T-helper 1 cell treated with Interleukin-12 subunit alpha and Interleukin-12 subunit beta and Interleukin-4 antibody, amounts not matched to agents 30 ng/mL and 1 ng/mL, for 36 hours (primary cell): ENCODE data around the gene GGACT. TPM values are rescaled to one million over a fixed set of nuclear protein-coding genes. Genes with fewer than 3 reads are reported as not detected.
"Not testable (repeated sequence)": the region's sequence is repeated elsewhere in the genome, so short reads cannot be mapped to it uniquely, and the experiment has no call there.

Source experiments
- intact Hi-C: fragments of 100-400 bp; cut with micrococcal nuclease; formaldehyde crosslinking; loops from one replicate; pipeline ENCODE4 v1.15.1; 2024
- total RNA-seq: library from RNA; stranded (reverse); gene quantifications from 2 replicates; pipeline ENCODE4 v1.2.3, GENCODE V29; 2022

Gene GGACT
- 6.0 and 7.4 TPM in 2 replicates for total RNA-seq

DNA sequence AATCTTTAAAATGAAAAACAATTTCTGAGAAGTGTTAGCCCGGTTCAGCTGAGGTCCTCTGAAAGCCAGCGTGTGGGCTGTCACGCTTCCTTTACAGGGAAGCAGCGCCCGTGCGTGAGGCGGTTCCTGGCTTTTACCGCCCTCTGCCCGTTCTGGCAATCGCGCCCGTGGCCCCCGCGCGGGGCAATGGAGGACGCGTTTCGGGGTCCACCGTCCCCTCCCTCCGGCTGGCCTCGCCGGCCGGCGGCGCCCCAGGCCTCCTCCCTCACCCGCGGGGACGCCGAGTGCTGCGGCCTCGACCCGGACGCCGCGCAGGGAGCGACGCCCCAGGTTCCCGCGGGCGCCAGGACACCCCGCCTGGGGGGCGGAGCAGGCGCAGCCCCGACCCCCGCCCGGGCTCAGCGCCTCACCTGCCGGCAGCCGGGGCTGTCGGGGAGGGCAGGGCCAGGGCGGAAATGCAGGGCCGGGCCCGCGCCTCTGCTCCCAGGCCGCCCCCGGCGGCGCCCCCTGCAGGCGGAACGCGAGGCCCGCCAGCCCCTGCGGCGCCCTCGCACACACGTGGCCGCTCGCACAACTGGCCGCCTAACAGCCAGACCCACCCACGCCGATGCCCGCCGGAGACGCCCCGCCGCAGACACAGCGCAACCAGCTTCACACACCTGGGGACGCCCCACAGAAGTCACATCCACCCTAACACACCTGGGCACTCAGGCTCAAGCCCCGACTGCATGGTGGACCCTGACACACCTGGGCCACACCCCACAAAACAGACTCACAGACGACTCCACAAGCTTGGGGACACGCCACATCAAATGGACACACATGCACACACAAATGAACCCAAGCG, at the start of gene GGACT:
Gene GGACT (minus strand): TSS at position 459 of the 847 bp plus-strand sequence. CDS start 56,198 bp downstream, outside the sequence.
- intact Hi-C loops, result loop anchor here (1.0 to 10.0 kb wide), 10 partner anchors 15 to 1806 kb away; partner anchors contain the start of genes CLYBL and UBAC2

DNA sequence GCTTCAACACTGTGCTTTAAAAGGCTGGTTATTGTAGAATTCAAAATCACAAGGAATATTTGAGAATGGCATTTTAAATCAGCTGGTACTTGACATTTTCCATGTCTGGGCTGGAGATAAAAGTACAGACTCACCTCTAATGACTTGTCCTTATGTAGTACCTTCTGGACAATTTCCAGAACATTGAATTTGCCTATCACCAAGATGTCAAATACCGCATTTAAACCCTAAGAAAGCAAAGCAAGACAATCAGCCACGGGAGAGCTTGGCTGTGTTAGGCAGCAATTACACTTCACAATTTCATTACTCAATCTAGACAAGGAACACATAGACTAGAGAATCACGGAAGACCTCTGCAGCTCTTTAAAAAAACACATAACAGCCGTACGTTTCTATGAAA, 49.2 kb upstream of the GGACT start:
- intact Hi-C loops, result no loop called here

DNA sequence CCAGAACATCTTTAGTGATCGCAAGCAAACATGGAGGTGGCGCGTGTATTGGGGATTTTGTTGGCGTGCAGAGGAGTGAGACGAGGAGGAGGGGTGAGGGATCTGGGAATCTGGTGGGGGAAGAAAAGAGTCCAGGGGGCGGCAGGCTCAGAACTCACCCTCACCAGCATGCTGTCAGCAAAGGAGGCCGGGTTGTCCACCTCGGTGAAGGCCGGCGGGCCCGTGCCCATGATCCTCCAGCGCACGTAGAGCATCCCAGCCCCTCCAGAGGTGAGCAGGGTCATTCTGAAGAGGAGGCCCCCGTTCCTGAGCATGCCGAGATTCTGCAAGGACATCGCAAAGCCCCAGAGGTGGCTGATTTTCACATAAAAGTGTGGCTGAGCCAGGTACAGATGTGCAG, 48.8 kb upstream of the GGACT start:
- intact Hi-C loops, result no loop called here

DNA sequence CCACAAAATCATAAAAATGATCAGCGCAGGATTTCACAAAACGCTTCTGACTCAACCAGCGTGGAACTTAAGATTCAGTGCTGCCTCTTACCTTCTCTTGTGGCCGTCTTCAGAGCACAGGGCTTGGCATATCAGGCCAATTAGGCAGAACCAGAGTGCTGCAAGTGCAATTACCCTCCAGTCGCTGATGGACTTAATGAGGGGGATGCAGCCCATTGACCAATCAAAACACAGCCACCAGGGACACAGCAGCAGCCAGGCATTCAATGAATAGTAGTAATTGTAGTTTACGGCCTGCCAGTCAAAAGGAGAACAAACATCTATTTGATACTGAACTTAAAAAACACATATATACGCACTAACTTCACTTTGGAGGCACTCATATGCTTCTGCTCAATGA, 47.9 kb upstream of the GGACT start:
- intact Hi-C loops, result no loop called here

DNA sequence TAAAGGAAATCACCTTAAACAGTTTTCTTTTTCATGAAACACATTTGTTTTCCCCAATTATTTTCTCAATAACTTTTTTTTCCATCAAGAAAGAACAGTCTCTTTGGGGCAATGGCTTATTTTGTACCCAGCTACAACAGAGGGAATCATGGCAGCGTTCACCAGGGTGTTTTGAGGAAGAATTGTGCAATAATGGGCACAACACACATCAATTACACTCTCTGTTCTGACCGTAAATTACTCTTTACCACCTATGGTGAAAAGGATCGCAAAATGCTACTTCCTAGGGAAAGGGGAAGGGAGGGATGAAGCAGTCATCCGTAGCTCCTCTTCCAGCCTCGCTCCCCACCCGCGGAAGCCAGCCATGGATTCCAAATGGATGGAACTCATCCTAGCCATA, 47.4 kb upstream of the GGACT start:
- intact Hi-C loops, result no loop called here

DNA sequence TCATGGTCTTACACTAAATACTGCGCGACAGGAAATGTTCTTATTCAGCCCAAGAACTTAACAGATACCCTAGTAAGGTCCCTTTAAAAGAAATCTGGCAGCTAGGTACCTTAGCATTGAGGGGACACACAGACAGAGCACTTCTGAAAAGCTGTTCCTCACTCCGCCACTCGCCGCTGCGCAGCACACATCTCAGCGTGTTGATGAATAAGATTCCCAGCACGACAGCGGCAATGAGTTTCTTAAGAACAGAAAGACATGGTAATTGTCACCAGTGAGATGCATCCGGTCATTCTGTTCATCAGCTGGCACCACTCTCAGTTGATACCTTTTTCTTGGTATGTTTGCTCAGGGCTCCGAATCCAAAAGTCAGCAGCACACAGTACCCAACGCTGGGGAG, 46.1 kb upstream of the GGACT start:
- intact Hi-C loops, result no loop called here

DNA sequence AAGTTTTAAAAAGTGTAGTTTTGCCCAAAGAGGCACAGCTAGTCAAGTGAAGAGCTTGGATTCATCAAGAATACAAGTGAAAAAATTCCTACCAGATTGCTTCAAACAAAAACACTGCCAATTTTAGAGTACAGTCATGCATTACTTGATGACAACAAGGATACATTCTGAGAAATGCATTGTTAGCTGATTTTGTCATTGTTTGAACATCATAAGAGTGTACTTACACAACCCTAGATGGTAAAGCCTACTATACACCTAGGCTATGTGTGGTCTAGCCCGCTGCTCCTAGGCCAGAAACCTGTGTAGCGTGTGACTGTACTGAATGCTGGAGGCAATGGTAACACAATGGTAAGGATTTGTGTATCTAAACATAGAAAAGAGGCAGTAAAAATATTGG, 44.9 kb upstream of the GGACT start:
- intact Hi-C loops, result no loop called here

DNA sequence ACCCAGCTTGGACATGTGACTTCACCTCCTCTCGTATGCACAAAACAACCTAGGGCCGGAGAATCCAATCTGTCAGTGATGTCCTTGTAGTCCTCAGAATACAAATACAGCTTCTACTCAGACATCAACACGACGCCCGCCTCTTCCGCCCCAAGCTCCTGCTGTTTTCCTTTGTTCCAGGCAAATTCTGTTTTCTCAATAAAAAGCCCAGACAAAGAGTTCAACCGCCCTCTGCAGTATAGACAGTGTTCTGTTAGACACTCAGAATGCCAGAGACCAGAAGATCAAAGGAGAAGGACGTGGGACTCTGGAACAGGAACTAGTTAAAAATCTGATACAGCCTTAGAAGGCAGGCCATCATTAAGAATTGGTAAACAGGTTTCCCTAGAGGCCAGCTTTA, 42.0 kb upstream of the GGACT start:
- intact Hi-C loops, result no loop called here

DNA sequence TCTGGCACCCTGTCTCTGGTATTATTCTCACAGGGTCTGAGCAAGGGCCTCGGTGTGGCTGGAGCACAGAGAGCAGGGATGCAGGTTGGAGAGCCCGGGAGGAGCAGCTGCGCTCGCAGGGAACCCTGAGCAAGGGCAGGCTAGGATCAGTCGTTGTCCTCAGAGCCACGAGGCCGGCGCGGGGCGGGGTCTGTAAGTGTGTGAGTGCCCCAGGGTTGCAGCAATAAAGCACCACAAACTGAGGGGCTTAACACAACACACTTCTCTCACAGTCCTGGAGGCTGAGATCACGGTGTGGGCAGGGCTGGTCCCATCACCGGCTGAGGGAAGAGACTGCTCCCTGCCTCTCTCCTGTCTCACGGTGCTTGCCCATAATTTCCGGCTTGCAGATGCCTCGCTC, 38.5 kb upstream of the GGACT start:
- intact Hi-C loops, result no loop called here

DNA sequence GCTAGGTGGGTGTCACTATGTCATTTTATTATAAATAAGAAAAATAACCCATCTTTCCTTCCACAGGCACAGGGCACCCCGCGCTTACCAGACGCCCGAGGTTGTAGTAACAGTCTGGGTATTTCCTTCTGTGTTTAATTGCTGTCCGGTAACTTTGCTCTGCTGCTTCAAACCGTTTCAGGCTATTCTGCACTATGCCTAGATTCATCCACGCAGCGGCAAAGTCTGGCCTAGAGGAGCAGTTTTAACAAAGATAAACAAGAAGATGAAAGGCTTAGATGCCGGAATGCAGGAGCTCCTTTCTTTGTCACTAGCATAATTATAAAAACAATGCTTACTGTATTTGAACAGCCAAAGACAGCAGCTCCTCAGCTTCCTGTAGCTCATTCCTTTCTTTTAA, 36.9 kb upstream of the GGACT start:
- intact Hi-C loops, result no loop called here

DNA sequence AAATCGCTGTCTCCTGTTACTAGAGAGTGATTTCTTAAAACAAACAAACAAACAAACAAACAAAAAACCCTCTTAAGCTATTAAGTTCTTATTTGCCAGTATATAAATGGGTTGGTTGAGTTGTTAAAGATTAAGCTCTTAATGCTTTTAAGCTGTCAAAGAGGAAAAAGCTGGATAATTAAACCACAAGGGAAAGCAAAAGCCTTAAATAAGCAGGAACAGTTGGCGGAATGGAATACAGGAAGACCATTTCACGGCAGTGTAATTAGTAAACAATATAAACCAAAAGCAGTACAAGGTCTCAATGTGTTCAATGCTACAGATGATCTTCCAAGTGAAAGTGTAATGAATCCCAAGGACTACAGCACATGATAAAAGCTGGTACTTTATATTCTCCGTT, 32.2 kb upstream of the GGACT start:
- intact Hi-C loops, result no loop called here

DNA sequence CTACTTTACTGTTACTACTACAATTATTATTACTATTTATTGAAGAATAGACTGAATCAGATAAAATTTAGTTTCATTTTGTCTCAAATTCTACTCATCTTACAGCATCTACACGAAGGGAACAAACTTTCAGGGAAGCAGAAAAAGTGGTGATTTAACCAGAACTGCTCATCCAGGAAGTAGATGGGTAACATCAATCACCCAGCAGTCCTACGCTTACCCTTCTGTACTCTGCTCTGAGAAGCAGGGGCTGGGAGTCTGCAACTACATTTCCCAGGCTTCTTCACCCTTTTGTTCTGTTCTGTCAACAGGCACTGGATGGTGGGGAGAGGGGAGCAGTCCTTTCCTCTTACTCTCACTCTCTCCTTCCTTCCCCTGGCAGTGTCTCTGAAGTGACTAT, 31.4 kb upstream of the GGACT start:
- intact Hi-C loops, result no loop called here

DNA sequence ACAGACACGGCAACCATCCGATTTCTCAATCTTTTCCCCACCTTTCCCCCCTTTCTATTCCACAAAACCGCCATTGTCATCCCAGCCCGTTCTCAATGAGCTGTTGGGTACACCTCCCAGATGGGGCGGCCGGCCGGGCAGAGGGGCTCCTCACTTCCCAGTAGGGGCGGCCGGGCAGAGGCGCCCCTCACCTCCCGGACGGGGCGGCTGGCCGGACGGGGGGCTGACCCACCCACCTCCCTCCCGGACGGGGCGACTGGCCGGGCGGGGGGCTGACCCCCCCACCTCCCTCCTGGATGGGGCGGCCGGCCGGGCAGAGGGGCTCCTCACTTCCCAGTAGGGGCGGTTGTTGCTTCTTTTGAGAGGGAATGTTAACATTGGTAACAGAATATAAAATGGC, 30.3 kb upstream of the GGACT start:
- intact Hi-C loops, result not testable (repeated sequence)

DNA sequence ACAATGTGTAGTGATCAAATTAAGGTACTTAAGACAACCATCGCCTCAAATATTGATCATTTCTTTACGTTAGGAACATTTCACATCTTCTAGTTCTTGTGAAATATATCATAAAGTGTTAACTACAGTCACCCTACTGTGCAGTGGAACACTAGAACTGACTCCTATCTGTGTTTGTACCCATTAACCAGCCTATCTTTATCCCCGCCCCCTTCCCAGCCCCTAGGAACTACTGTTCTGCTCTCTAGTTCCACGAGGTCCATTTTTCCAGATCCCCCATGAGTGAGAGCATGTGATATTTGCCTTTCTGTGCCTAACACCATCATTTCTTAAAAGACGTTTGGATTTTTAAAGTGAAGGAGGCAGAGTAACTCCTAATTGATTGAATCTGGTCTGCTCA, 24.4 kb upstream of the GGACT start:
- intact Hi-C loops, result no loop called here

DNA sequence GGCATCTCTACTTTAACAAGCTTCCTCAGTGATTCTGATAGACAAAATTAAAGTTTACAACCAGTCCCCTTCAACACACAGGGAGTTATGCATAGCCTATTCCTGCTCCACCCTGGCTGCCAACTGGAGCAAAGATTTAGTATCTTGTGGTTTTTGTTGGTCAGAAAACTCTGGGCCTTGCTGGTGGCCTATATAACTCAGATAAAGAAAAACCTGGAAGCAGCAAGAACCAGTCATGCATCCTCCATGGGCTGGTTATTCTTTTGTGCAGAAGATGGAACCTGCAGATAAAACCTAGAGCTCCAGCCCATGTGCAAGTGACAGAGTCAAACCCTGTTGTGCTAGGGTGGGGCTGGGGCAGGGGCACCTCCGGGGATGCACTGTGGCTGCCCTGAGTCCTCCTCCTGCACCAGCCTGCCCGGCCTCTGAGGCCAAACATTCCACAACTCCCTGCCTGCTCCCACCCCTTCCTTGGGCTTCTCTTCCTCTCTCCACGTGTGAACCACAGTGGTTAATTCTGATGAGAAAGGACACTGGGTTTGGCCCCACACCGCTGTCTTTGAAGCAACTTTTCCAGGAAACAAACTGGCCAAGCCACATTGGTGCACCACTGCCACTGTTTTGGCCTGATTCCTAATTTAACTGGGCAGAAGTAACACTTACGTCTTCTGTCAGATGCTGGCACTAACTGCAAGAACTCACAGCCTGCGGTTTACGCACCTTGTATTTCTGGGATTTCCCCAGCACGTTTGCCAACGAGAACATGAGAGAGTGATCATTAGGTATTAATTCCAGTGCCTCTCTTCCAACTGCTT, 23.3 kb upstream of the GGACT start:
- intact Hi-C loops, result no loop called here

DNA sequence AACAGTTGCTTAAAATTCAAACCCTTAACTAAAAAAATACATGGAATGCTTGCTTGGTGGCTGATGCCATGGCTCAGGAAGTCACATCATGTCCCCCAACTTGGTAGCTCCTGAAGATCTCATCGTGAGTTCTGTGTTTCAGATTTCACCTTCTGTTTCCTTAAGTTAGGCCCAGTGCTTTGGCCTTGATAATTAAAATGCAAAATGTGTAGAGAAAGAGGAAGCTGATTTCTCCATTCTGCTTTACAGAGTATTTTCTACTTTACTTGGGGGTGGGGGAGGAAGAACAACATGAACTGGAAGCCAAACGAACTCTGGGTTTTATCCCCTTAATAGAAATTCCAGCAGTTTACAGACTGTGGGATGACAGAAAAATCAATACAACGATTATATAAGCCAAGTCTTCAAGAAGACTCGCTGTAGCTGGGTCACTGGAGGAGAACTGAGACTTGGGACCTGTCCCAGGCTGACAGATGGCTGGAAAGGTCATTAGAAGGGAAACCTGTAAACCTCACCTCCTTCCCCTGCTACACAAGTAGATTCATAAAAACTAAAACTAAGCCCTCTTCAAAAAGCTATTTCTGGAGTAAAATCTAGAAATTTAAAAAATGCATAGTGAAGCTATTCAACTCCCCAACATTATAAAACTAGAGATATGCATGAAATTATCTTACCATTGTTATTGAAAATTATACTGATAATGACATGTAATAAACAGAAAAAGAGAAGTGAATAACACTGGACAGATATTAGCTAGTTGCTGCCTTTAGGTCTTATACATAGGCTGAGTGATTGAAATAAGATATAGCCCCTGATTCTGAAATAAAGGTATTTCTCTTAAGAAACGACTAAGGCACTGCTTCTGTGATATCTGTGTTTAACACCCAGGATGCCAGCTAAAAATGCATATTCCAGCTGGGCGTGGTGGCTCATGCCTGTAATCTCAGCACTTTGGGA, 22.1 kb upstream of the GGACT start:
- intact Hi-C loops, result no loop called here

DNA sequence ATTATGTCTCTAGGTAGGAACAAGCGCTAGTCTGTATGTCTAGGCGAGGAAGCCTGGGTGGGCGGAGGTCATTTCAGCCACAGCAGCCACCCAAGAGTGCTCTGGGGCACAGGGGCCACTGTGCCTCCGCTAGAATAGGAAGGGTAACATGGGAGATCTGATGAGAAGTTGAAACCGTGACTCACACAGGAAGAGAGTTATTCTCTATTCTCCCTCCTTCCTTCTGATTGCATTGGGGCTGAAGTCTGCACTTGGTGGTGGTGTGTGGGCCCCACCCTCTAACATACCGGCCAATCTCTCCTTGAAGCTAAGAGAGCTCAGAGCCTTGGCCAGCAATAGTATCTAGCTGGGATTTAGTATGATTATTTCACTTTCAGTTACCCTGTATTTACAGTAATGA, 20.3 kb upstream of the GGACT start:
- intact Hi-C loops, result loop anchor here (1.0 kb wide), 2 partner anchors 20 to 36 kb away; no protein-coding TSS in a partner anchor

DNA sequence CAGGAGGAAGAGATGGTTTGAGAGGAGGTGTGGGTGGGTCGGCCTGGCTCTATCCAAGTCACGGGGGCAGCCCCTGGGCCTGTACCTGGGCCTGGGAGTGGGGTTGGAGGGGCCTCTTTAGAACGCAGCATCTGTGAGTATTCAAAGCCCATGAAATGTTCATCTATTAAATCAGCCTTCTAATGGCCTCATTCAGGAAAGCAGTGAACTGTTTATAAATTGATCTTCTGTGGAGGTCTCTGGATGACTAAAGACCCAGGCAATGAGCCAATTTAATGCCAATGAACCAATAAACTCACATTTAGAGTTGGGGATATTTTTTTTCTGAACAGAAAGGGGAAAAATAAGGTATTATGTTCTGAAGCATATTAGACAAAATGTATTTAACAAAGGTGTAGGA, 19.9 kb upstream of the GGACT start:
- intact Hi-C loops, result no loop called here

DNA sequence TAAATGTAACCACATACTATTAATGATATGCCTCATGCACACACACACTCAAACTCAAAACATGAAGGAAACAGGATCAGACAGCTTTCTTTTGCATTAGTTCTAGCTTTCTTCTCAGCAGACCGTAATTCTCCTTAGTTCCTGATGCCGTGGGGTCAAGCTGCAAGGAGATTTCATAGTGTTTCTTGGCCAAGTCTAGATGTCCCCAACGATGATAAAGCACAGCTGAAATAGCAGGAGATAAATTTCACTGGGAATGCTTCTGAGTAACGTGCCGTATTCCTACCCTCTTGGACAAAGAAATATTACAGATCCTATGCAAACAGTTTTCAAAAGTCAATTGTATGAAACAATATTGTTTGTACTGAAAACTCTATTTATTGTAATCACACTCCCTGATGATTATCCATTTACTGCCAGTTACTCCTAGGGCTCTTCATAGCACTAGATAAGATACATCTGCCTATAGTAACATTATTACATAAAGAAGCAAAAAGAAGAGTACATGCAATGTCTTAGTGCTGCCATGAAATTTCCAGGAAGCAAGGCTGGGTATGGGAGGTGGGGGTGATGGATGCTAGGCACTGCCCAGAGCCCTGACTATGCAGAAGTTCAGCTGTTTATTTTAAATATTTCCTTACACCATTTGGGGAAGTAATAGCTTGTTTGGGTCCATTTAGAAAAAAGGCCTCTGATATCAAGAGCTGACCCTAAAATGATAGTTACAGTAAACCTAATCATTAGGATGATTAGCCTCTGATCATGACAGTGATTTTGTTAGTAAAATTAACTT, 16.5 kb upstream of the GGACT start:
- intact Hi-C loops, result no loop called here

DNA sequence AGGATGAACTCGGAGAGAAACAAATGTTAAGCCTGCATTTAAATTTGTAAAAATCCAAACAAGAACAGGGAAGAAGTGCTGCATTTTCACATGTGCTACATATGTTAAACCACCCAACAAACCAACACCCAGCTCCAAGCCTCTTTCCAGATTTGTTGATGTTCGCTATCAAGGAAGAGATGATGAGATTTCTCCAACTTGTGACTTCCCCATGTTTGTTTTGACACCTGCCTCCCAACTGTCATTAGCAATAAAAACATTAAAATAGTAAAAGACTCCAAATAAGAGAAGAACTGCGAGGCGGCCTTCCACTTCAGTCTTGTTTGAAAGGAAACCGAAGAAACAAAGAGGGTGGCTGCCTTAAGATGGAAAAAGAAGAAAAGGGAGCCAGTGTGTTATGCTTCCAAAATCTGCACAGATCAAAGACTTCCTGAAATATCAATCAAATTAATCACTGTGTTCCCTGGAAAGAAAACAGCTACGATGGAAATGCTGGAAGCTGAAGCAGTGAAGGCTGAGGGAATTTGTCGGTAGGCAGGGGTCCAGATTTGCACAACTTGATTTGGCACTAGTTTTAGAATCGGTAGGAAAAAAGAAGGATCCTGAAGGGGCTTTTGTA, 14.0 kb upstream of the GGACT start:
- intact Hi-C loops, result no loop called here
